Measurements from ENCODE around the gene PROS1. TPM values are rescaled to one million over a fixed set of nuclear protein-coding genes. Genes with fewer than 3 reads are reported as not detected.
"Not testable (repeated sequence)": the region's sequence is repeated elsewhere in the genome, so short reads cannot be mapped to it uniquely, and the experiment has no call there.

Gene PROS1
- total and polyA plus RNA-seq, 12 donors = 13.0 to 147 (median 41.4) TPM

GRCh38 chr3:93979850-93980676 is 6.4 kb upstream of the PROS1 start, which contains the start of gene ARL13B:
Gene ARL13B, plus strand, starts transcription at chr3:93980155. Its CDS starts 269 bp downstream, at chr3:93980424.
- peak within 1 kb of the TSS; percentile 37 to 95 (median 90) for H3K27ac ChIP-seq
- peak; percentile 96 to 98 for DNase-seq
- no peaks in the 10 kb centered on the region for H3K36me3 ChIP-seq
- no peak for TF ChIP-seq CTCF (IDR thresholded peaks at IDR 0.05)
- H3K4me1 ChIP-seq = peaks cover 0 to 20% (median 11%) of the 10 kb centered on the region in 9 donors
- intact Hi-C loops (cut with DNase I) = loop anchor here in 1 of 10 donors (2.0 kb wide), 1 partner anchor 83 kb away; the partner anchor contains the start of genes DHFR2 and NSUN3
- ATAC-seq = peak; percentile 100
- no peaks in the 10 kb centered on the region for H3K27me3 ChIP-seq
- peak within 1 kb of the TSS; percentile 63 to 94 (median 78) for H3K4me3 ChIP-seq
- H3K9me3 ChIP-seq = no peaks in the 10 kb centered on the region
- 0 to 1% methylated on average over 66 of the region's 66 CpGs for WGBS, 2 donors

GRCh38 chr3:93969997-93970396 is 3.7 kb downstream of the PROS1 start:
- ATAC-seq (no peak), DNase-seq (no peak)
- H3K36me3 ChIP-seq = peaks cover 0 to 7% (median 0%) of the 10 kb centered on the region in 9 donors
- 98 to 100% methylated on average over 1 of the region's 1 CpG for WGBS, 2 donors
- intact Hi-C loops (cut with DNase I) = no loop called here
- TF ChIP-seq CTCF (IDR thresholded peaks at IDR 0.05) = no peak
- no peaks in the 10 kb centered on the region for H3K27me3 ChIP-seq
- no peak overlapping the region for H3K4me3 ChIP-seq
- peak overlapping the region in 3 of 10 donors; percentile 23 to 54 (median 27) for H3K27ac ChIP-seq
- no peaks in the 10 kb centered on the region for H3K9me3 ChIP-seq
- H3K4me1 ChIP-seq = peaks cover 0 to 36% (median 19%) of the 10 kb centered on the region in 9 donors

- Histone ChIP-seq H3K27ac (peak overlapping the region in 3 of 10 donors; percentile 23 to 54 (median 27)), H3K9me3 (no peaks in the 10 kb centered on the region), H3K27me3 (no peaks in the 10 kb centered on the region), H3K36me3 (peaks cover 0 to 7% (median 0%) of the 10 kb centered on the region in 9 donors), H3K4me3 (no peak overlapping the region), H3K4me1 (peaks cover 0 to 33% (median 17%) of the 10 kb centered on the region in 9 donors)
- no peak for TF ChIP-seq CTCF (IDR thresholded peaks at IDR 0.05)
- WGBS, 2 donors = 50 to 54% methylated on average over 3 of the region's 3 CpGs
- DNase-seq (no peak), ATAC-seq (peak in 1 of 8 donors; percentile 27)
- intact Hi-C loops (cut with DNase I) = no loop called here
These were observed 4.3 kb downstream of the PROS1 start for GRCh38 chr3:93969443-93969842.

- DNase-seq; intact Hi-C loops (cut with DNase I); H3K36me3 ChIP-seq; H3K4me3 ChIP-seq; H3K27ac ChIP-seq; H3K27me3 ChIP-seq; H3K9me3 ChIP-seq; ATAC-seq: not testable (repeated sequence)
- WGBS, 2 donors = 97% methylated on average over 19 of the region's 19 CpGs
- peaks cover 0 to 13% (median 2%) of the 10 kb centered on the region in 9 donors for H3K4me1 ChIP-seq
These were observed 8.6 kb downstream of the PROS1 start for GRCh38 chr3:93965106-93965505.

All from heart right ventricle (tissue), 16 donors.